Activated CD4-positive, alpha-beta memory T cell treated with anti-CD3 and anti-CD28 coated beads, Interleukin-2, amount 10 ng/mL, durations not matched to agents 7 days and 5 days (primary cell): ENCODE results near the gene CACNB3. TPM values are rescaled to one million over a fixed set of nuclear protein-coding genes. Genes with fewer than 3 reads are reported as not detected.
"Not testable (repeated sequence)": the region's sequence is repeated elsewhere in the genome, so short reads cannot be mapped to it uniquely, and the experiment has no call there.

Source experiments
- CTCF ChIA-PET: fragments of 350-600 bp; sonication (Branson Sonifier 250); formaldehyde crosslinking; loops from one replicate; lab custom pipeline; 2021; ENCODE audit warnings: antibody characterized with exemption, inconsistent platforms; lab: Charles Lee
- POLR2A ChIA-PET: fragments of 350-600 bp; sonication (Branson Sonifier 250); formaldehyde crosslinking; loops from one replicate; lab custom pipeline; 2021; ENCODE audit warnings: antibody characterized with exemption; lab: Charles Lee
- DNase-seq: peaks from one replicate; pipeline ENCODE4 v3.0.0-alpha.2; 2020
- H3K27ac Mint-ChIP-seq: one replicate; pipeline ENCODE4 v1.8.0; 2021; ENCODE audit warnings: mild to moderate bottlenecking, mixed read lengths
- H3K27me3 Mint-ChIP-seq: one replicate; pipeline ENCODE4 v1.8.0; 2021; ENCODE audit warnings: mixed read lengths
- H3K36me3 Mint-ChIP-seq: one replicate; pipeline ENCODE4 v1.8.0; 2021; ENCODE audit warnings: low read depth, mixed read lengths
- H3K4me1 Mint-ChIP-seq: one replicate; pipeline ENCODE4 v1.8.0; 2021; ENCODE audit warnings: mixed read lengths
- H3K4me3 Mint-ChIP-seq: one replicate; pipeline ENCODE4 v1.8.0; 2021; ENCODE audit warnings: mild to moderate bottlenecking, mixed read lengths
- H3K9me3 Mint-ChIP-seq: one replicate; pipeline ENCODE4 v1.8.0; 2021; ENCODE audit warnings: mixed read lengths
- total RNA-seq, 2 experiments: library from RNA; stranded (reverse); gene quantifications; one replicate each; pipeline ENCODE4 v1.2.3, GENCODE V29; 2021

Gene CACNB3
- total RNA-seq, 2 experiments from 2014 or later = 32.8 to 34.2 TPM

DNA sequence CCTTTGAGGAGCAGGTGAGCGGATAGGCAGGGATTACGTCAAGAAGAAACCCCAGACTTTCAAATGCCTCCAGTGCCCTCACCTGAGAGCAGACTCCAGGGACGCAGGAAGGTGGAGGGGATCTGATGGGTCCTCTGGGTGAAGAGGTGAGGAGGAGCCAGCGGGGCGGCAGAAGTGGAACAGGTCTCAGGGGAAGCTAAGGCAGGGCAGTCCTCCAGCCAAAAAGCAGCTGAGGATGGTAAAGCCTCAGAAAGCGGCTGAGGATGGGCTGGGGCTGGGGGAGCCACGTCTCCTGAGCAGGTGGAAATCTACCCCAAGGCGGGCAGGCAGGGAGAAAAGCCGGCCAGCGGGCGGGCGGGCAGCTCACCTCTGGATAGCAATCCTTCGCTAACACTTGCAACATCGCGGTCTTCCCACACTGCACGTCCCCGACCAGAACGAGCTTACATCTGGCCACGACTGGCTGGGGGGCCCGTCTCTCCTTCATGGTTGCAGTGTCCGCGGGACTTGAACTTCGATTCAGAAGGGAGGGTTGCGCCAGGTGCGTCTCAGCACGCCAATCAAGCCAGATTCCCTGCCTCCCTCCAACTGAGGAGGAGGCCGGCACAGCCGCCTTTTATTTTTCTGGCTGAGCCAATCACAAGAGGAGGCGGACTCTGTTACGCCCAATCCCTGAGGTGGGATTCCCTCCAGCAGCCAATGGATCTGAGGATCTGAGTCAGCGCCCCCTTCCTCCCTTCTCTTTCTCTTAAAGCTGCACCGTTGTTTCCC is 47.2 kb downstream of the CACNB3 start, which contains the start of gene RND1:
TSS of gene RND1 (minus strand) at position 590 of the 771 bp plus-strand sequence. CDS start at position 487, 103 bp downstream.
- Mint-ChIP-seq H3K36me3 (peaks cover 3% of the 10 kb centered on the region), H3K4me3 (peak within 1 kb of the TSS; percentile 82), H3K27me3 (peaks cover 24% of the 10 kb centered on the region), H3K9me3 (no peaks in the 10 kb centered on the region), H3K27ac (peak within 1 kb of the TSS; percentile 32), H3K4me1 (peaks cover 29% of the 10 kb centered on the region)
- POLR2A ChIA-PET = interaction anchor here (0.8 to 4.9 kb wide), 19 partner anchors 8 to 92 kb away, joined by 3 to 69 read pairs (median 4); partner anchors contain the start of genes ARF3, DDX23 and FKBP11
- CTCF ChIA-PET = interaction anchor here (0.6 to 6.4 kb wide), 14 partner anchors 13 to 401 kb away, joined by 3 to 48 read pairs (median 4); partner anchors contain the start of genes ARF3, DDX23 and FKBP11
- DNase-seq = peak; percentile 85

DNA sequence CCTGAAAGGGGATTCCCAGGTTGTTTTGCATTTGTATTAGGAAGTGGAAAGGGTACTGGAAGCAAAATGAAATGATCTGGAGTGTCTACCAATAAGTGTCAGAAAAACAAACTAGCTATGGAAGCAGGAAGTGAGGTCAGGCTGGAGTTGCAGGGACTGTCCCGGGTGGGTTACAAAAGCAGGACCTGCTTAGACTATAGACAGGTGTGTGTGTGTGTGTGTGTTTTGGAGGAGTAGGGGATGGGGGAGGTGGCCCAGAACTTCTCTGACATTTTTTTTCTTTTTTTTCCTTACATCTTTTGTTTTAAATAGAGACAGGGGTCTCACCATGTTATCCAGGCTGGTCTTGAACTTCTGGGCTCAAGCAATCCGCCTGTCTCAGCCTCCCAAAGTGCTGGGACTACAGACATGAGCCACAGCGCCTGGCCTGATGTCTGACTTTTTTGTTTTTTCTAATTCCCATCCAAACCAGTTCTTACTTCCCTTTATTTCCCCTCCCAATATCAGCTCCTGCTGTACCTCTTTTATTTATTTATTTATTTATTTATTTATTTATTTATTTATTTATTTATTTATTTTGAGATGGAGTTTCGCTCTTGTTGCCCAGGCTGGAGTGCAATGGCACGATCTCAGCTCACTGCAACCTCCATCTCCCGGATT is 47.9 kb downstream of the CACNB3 start:
- no peaks in the 10 kb centered on the region for H3K36me3 Mint-ChIP-seq
- no peak for DNase-seq
- ChIA-PET CTCF (interaction anchor here (0.6 to 6.4 kb wide), 13 partner anchors 14 to 400 kb away, joined by 3 to 48 read pairs (median 5); partner anchors contain the start of genes ARF3 and DDX23), POLR2A (interaction anchor here (0.8 to 4.9 kb wide), 17 partner anchors 10 to 91 kb away, joined by 3 to 69 read pairs (median 4); partner anchors contain the start of genes ARF3, DDX23 and FKBP11)
- H3K27me3 Mint-ChIP-seq = peaks cover 24% of the 10 kb centered on the region
- peaks cover 24% of the 10 kb centered on the region for H3K4me1 Mint-ChIP-seq
- H3K9me3 Mint-ChIP-seq = no peaks in the 10 kb centered on the region
- H3K4me3 Mint-ChIP-seq = peak overlapping the region; percentile 82
- H3K27ac Mint-ChIP-seq = peak overlapping the region; percentile 32

- POLR2A ChIA-PET = interaction anchor here (1.1 to 4.9 kb wide), 2 partner anchors 16 to 63 kb away, joined by 3 to 69 read pairs; partner anchors contain the start of gene DDX23
Observed at GRCh38 chr12:48868451-48868850, 50.2 kb downstream of the CACNB3 start.

GRCh38 chr12:48869191-48869590 is 50.9 kb downstream of the CACNB3 start:
- CTCF ChIA-PET = interaction anchor here (0.6 to 6.4 kb wide), 4 partner anchors 17 to 896 kb away, joined by 3 to 48 read pairs (median 4); partner anchors contain the start of gene DDX23
- H3K4me3 Mint-ChIP-seq = no peak overlapping the region
- H3K27me3 Mint-ChIP-seq = peaks cover 12% of the 10 kb centered on the region
- no peaks in the 10 kb centered on the region for H3K9me3 Mint-ChIP-seq
- peaks cover 19% of the 10 kb centered on the region for H3K4me1 Mint-ChIP-seq
- H3K36me3 Mint-ChIP-seq = no peaks in the 10 kb centered on the region
- no peak overlapping the region for H3K27ac Mint-ChIP-seq
- no peak for DNase-seq
- POLR2A ChIA-PET = no interaction called here

More at GRCh38 chr12:48868451-48868850, 50.2 kb downstream of the CACNB3 start:
- Mint-ChIP-seq H3K36me3 (no peaks in the 10 kb centered on the region), H3K9me3 (no peaks in the 10 kb centered on the region), H3K27me3 (peaks cover 19% of the 10 kb centered on the region), H3K4me1 (peaks cover 24% of the 10 kb centered on the region), H3K4me3 (no peak overlapping the region), H3K27ac (no peak overlapping the region)
- CTCF ChIA-PET = interaction anchor here (6.4 kb wide), 1 partner anchor 16 kb away, joined by 48 read pairs; the partner anchor contains the start of gene DDX23
- DNase-seq = no peak

DNA sequence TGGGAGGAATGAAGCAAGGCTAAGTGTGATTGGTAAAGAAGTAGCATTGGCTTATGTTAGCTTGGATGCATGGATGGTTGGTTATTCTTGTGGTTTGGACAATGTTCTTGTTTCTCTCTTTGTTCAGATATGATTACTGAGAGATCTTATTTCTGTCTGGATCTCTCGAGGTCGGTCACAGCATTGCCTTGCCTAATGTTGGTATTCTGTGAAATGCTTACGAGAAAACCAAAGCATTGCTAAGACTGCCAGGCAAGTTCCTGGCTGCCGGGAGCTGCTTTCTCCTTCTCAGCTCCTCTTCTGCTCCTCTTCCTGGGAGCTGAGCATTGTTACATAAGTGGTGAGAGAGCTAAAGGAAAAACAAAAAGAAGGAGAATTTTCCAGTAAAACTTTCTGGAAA is 54.8 kb downstream of the CACNB3 start:
- no peak for DNase-seq
- Mint-ChIP-seq H3K27me3 (peaks cover 1% of the 10 kb centered on the region), H3K36me3 (no peaks in the 10 kb centered on the region), H3K4me1 (no peaks in the 10 kb centered on the region), H3K27ac (no peak overlapping the region), H3K4me3 (no peak overlapping the region), H3K9me3 (no peaks in the 10 kb centered on the region)
- ChIA-PET POLR2A (interaction anchor here (1.2 to 1.4 kb wide), 2 partner anchors 8 to 21 kb away, joined by 4 to 5 read pairs; partner anchors contain the start of genes DDX23 and RND1), CTCF (interaction anchor here (0.6 to 1.8 kb wide), 3 partner anchors 17 to 58 kb away, joined by 4 to 9 read pairs (median 5); no protein-coding TSS in a partner anchor)

DNA sequence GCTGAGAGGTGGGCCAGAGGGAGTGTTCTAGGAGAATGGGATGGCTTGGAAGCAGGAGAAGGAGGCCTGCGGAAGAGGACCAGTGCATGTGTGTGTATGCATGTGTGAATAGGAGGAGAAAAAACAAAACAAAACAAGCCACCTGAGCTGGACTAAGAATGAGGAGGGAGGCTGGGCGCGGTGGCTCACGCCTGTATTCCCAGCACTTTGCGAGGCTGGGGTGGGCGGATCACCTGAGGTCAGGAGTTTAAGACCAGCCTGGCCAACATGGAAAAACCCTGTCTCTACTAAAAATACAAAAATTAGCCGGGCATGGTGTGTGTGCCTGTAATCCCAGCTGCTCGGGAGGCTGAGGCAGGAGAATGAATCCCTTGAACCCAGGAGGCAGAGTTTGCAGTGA is 55.2 kb downstream of the CACNB3 start:
- ChIA-PET CTCF (interaction anchor here (0.6 to 1.8 kb wide), 3 partner anchors 17 to 23 kb away, joined by 3 to 9 read pairs (median 4); no protein-coding TSS in a partner anchor), POLR2A (interaction anchor here (1.2 to 1.4 kb wide), 2 partner anchors 8 to 21 kb away, joined by 4 to 5 read pairs; partner anchors contain the start of genes DDX23 and RND1)
- not testable (repeated sequence) for H3K9me3 Mint-ChIP-seq, H3K27me3 Mint-ChIP-seq, H3K4me1 Mint-ChIP-seq, H3K36me3 Mint-ChIP-seq, H3K4me3 Mint-ChIP-seq, H3K27ac Mint-ChIP-seq, DNase-seq

- ChIA-PET POLR2A (interaction anchor here (0.7 kb wide), 1 partner anchor 11 kb away, joined by 3 read pairs; the partner anchor contains the start of gene RND1), CTCF (interaction anchor here (1.0 to 2.7 kb wide), 2 partner anchors 15 to 23 kb away, joined by 5 to 8 read pairs; no protein-coding TSS in a partner anchor)
- Mint-ChIP-seq H3K4me1 (no peaks in the 10 kb centered on the region), H3K4me3 (no peak overlapping the region), H3K9me3 (no peaks in the 10 kb centered on the region), H3K27me3 (peaks cover 12% of the 10 kb centered on the region), H3K36me3 (no peaks in the 10 kb centered on the region), H3K27ac (no peak overlapping the region)
- no peak for DNase-seq
Observed at GRCh38 chr12:48875944-48876515, 57.7 kb downstream of the CACNB3 start.

Other genes with a start within 250 kb of the CACNB3 start
- gene LALBA, start 248.4 kb upstream of the CACNB3 start, total RNA-seq = not detected
- 10 to 100 TPM; 40.3 to 42.2 TPM for gene KANSL2, start 136.3 kb upstream of the CACNB3 start, total RNA-seq
- 10 to 100 TPM; 56.9 to 57.4 TPM for gene CCNT1, start 101.8 kb upstream of the CACNB3 start, total RNA-seq
- gene ADCY6, start 29.4 kb upstream of the CACNB3 start, total RNA-seq = under 1 TPM in 1 of 2 experiments, not detected in 1; 0.05 TPM
- gene DDX23, start 33.7 kb downstream of the CACNB3 start, total RNA-seq = 100 to 1,000 TPM; 117 to 127 TPM
- gene RND1, start 47.4 kb downstream of the CACNB3 start, total RNA-seq = 1 to 10 TPM; 2.6 to 3.0 TPM
- gene FKBP11, start 107.0 kb downstream of the CACNB3 start, total RNA-seq = 10 to 100 TPM; 73.4 to 78.7 TPM
- gene ARF3, start 139.0 kb downstream of the CACNB3 start, total RNA-seq = 100 to 1,000 TPM; 114 to 122 TPM
- 1 to 10 TPM; 4.1 to 4.2 TPM for gene WNT10B, start 153.2 kb downstream of the CACNB3 start, total RNA-seq
- under 1 TPM; 0.33 to 0.73 TPM for gene WNT1, start 159.8 kb downstream of the CACNB3 start, total RNA-seq
- gene DDN, start 180.9 kb downstream of the CACNB3 start, total RNA-seq = under 1 TPM; 0.23 TPM
- 10 to 100 TPM; 65.9 to 70.2 TPM for gene PRKAG1, start 200.3 kb downstream of the CACNB3 start, total RNA-seq
- gene KMT2D, start 242.3 kb downstream of the CACNB3 start, total RNA-seq = 10 to 100 TPM; 82.3 to 87.8 TPM